Mammary epithelial cell (primary cell): ENCODE results near the gene HSFX3.

Experiments used
- CTCF ChIP-seq, 2 donors: IDR thresholded peaks in 1 of 2; conservative IDR thresholded peaks in 1 of 2; 2 replicates each; pipeline ENCODE4 v1.5.1; 2011 to 2012; ENCODE audit warnings: inconsistent platforms in 2 of 2, low read length in 2 of 2, mild to moderate bottlenecking in 2 of 2, control low read depth in 1 of 2, low read depth in 1 of 2; ENCODE audit not compliant: insufficient read depth in 1 of 2; ENCODE audit errors: extremely low read depth in 1 of 2
- EZH2 ChIP-seq: IDR thresholded peaks from 2 replicates; pipeline ENCODE4 v1.6.1; 2012; ENCODE audit warnings: low read length, inconsistent platforms, borderline replicate concordance

DNA sequence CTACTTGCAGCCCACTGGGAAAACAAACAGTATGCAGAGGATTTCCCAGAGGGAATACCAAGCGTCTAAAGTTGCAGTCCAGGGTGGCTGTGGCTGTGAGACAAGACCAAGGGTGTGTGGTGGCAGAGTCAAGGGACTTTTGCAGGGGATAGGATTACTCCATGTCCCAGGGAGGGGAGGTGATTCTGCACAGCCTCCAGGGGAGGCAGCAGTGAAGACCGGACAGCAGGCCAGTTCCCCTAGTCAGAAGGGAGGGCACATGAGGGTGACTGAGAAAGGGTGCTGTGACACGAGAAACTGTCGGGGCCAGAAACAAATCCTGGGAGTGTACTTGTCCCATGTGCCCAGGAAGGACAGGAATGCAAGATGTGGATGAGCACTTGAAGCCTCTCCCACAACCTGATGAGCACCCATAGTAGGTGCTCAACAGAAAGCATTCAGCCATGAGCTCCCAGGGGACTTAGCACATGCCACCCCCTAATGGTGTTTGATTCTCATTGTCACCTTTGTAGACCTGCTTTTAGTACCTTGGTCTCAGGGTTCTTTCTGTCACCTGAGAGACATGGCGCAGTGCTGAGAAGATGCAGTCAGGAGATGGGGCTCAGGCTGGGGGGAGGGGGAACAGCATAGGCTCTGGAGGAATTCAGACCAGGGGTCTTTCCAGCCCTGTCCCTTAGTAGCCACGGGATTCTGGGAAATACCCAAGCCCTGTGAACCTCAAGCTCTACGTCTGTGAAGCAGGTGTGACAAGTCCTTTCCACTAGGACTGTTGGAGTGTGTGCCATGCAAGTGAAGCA, 18.1 kb upstream of the HSFX3 start:
- TF ChIP-seq EZH2 (no peak), CTCF (conservative IDR thresholded peaks at IDR 0.05 in 1 of 2, IDR thresholded peaks at IDR 0.05 in 1 of 2; ENCODE audit: extremely low read depth in 1 of 2, insufficient read depth in 1 of 2, low read depth in 1 of 2, low read length in 2 of 2) (no peak)
